ENCODE data around the gene ZP4. TPM values are rescaled to one million over a fixed set of nuclear protein-coding genes. Genes with fewer than 3 reads are reported as not detected.

Gene ZP4
- total RNA-seq, 2 experiments from 2014 or later: not detected

GRCh38 chr1:237841485-237841884, 49.2 kb downstream of the ZP4 start:
- H3K27ac Mint-ChIP-seq: no peak overlapping the region
- H3K27me3 Mint-ChIP-seq: no peaks in the 10 kb centered on the region
- H3K9me3 Mint-ChIP-seq: peaks cover 2% of the 10 kb centered on the region
- intact Hi-C loops (cut with micrococcal nuclease): no loop called here
- H3K4me3 Mint-ChIP-seq: no peak overlapping the region
- no peak for DNase-seq
- ChIA-PET POLR2A (no interaction called here), CTCF (interaction anchor here (1.0 kb wide), 1 partner anchor 35 kb away, joined by 3 read pairs; no protein-coding TSS in a partner anchor)
- no peaks in the 10 kb centered on the region for H3K36me3 Mint-ChIP-seq
- no peaks in the 10 kb centered on the region for H3K4me1 Mint-ChIP-seq (ENCODE audit: low read depth)

- Mint-ChIP-seq H3K4me1 (ENCODE audit: low read depth) (no peaks in the 10 kb centered on the region), H3K27ac (no peak overlapping the region), H3K9me3 (peaks cover 2% of the 10 kb centered on the region), H3K27me3 (no peaks in the 10 kb centered on the region), H3K36me3 (no peaks in the 10 kb centered on the region), H3K4me3 (no peak overlapping the region)
- intact Hi-C loops (cut with micrococcal nuclease): no loop called here
- no peak for DNase-seq
- ChIA-PET POLR2A (no interaction called here), CTCF (no interaction called here)
Measured at GRCh38 chr1:237838904-237839534, 51.7 kb downstream of the ZP4 start.

- H3K4me3 Mint-ChIP-seq: no peak overlapping the region
- CTCF ChIA-PET: no interaction called here
Measured at GRCh38 chr1:237838320-237838719, 52.4 kb downstream of the ZP4 start.

GRCh38 chr1:237834461-237834860, 56.3 kb downstream of the ZP4 start:
- DNase-seq: no peak
- no peak overlapping the region for H3K27ac Mint-ChIP-seq
- no peaks in the 10 kb centered on the region for H3K4me1 Mint-ChIP-seq (ENCODE audit: low read depth)
- POLR2A ChIA-PET: no interaction called here
- no peaks in the 10 kb centered on the region for H3K36me3 Mint-ChIP-seq
- CTCF ChIA-PET: no interaction called here
- no peaks in the 10 kb centered on the region for H3K9me3 Mint-ChIP-seq
- intact Hi-C loops (cut with micrococcal nuclease): no loop called here
- no peaks in the 10 kb centered on the region for H3K27me3 Mint-ChIP-seq
- no peak overlapping the region for H3K4me3 Mint-ChIP-seq

More at GRCh38 chr1:237838320-237838719, 52.4 kb downstream of the ZP4 start:
- intact Hi-C loops (cut with micrococcal nuclease): no loop called here
- no peaks in the 10 kb centered on the region for H3K4me1 Mint-ChIP-seq (ENCODE audit: low read depth)
- no peaks in the 10 kb centered on the region for H3K36me3 Mint-ChIP-seq
- no peaks in the 10 kb centered on the region for H3K27me3 Mint-ChIP-seq
- H3K27ac Mint-ChIP-seq: no peak overlapping the region
- no peak for DNase-seq
- POLR2A ChIA-PET: no interaction called here
- peaks cover 2% of the 10 kb centered on the region for H3K9me3 Mint-ChIP-seq

GRCh38 chr1:237834048-237834447, 56.7 kb downstream of the ZP4 start:
- DNase-seq: no peak
- ChIA-PET POLR2A (no interaction called here), CTCF (no interaction called here)
- H3K27me3 Mint-ChIP-seq: no peaks in the 10 kb centered on the region
- intact Hi-C loops (cut with micrococcal nuclease): no loop called here
- H3K4me1 Mint-ChIP-seq (ENCODE audit: low read depth): no peaks in the 10 kb centered on the region
- no peaks in the 10 kb centered on the region for H3K36me3 Mint-ChIP-seq
- H3K27ac Mint-ChIP-seq: no peak overlapping the region
- no peak overlapping the region for H3K4me3 Mint-ChIP-seq
- no peaks in the 10 kb centered on the region for H3K9me3 Mint-ChIP-seq

GRCh38 chr1:237832858-237833257, 57.9 kb downstream of the ZP4 start:
- no peaks in the 10 kb centered on the region for H3K27me3 Mint-ChIP-seq
- CTCF ChIA-PET: no interaction called here
- no peak overlapping the region for H3K4me3 Mint-ChIP-seq
- intact Hi-C loops (cut with micrococcal nuclease): no loop called here
- H3K9me3 Mint-ChIP-seq: no peaks in the 10 kb centered on the region
- no peak overlapping the region for H3K27ac Mint-ChIP-seq
- POLR2A ChIA-PET: no interaction called here
- H3K4me1 Mint-ChIP-seq (ENCODE audit: low read depth): no peaks in the 10 kb centered on the region
- DNase-seq: no peak
- H3K36me3 Mint-ChIP-seq: no peaks in the 10 kb centered on the region
